ENCODE measurements around the gene PKNOX2. TPM values are rescaled to one million over a fixed set of nuclear protein-coding genes. Genes with fewer than 3 reads are reported as not detected.

PKNOX2 gene
- total and polyA plus RNA-seq, 10 donors = 0.80 to 8.9 (median 3.5) TPM

DNA sequence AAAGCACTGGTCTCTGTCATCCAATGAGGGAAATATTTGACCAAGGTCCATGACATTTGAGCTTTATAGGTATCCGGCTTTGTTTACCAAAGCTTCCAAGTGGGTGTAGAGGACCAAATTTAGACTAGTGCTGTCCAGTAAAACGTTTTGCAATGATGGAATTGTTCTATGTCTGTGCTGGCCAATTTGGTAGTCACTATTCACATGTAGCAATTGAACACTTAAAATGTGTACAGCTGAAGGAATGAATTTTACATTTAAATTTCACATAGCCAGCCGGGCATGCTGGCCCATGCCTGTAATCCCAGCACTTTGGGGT is 118.0 kb downstream of the PKNOX2 start:
- H3K9me3 ChIP-seq = no peaks in the 10 kb centered on the region
- no peak overlapping the region for H3K4me3 ChIP-seq
- no peak overlapping the region for H3K27ac ChIP-seq
- peaks cover 0 to 16% (median 6%) of the 10 kb centered on the region in 6 donors for H3K4me1 ChIP-seq
- intact Hi-C loops (cut with DNase I; ENCODE audit: low total_unique reads) = no loop called here
- H3K27me3 ChIP-seq (replicated peaks in 1 of 7) = peaks cover 0 to 8% (median 0%) of the 10 kb centered on the region in 7 donors
- WGBS, 5 donors = 62 to 80% (median 69%) methylated on average over 3 of the region's 3 CpGs
- DNase-seq = no peak
- no peak for TF ChIP-seq POLR2A (IDR thresholded peaks at IDR 0.05)
- TF ChIP-seq, protein P1, sequence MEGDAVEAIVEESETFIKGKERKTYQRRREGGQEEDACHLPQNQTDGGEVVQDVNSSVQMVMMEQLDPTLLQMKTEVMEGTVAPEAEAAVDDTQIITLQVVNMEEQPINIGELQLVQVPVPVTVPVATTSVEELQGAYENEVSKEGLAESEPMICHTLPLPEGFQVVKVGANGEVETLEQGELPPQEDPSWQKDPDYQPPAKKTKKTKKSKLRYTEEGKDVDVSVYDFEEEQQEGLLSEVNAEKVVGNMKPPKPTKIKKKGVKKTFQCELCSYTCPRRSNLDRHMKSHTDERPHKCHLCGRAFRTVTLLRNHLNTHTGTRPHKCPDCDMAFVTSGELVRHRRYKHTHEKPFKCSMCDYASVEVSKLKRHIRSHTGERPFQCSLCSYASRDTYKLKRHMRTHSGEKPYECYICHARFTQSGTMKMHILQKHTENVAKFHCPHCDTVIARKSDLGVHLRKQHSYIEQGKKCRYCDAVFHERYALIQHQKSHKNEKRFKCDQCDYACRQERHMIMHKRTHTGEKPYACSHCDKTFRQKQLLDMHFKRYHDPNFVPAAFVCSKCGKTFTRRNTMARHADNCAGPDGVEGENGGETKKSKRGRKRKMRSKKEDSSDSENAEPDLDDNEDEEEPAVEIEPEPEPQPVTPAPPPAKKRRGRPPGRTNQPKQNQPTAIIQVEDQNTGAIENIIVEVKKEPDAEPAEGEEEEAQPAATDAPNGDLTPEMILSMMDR (IDR thresholded peaks at IDR 0.05 in 8 of 11, conservative IDR thresholded peaks at IDR 0.05 in 3 of 11) = no peak
- no peak for TF ChIP-seq POLR2AphosphoS5 (IDR thresholded peaks at IDR 0.05)
- no peaks in the 10 kb centered on the region for H3K36me3 ChIP-seq

- H3K4me3 ChIP-seq = no peak overlapping the region
- no peak overlapping the region for H3K27ac ChIP-seq
- 84 to 92% (median 91%) methylated on average over 9 to 10 of the region's 10 CpGs for WGBS, 5 donors
- TF ChIP-seq, protein P1 (IDR thresholded peaks at IDR 0.05 in 8 of 11, conservative IDR thresholded peaks at IDR 0.05 in 3 of 11) = no peak
- TF ChIP-seq POLR2A (IDR thresholded peaks at IDR 0.05) = no peak
- TF ChIP-seq POLR2AphosphoS5 (IDR thresholded peaks at IDR 0.05) = no peak
- no peak for DNase-seq
- no peaks in the 10 kb centered on the region for H3K36me3 ChIP-seq
- no peaks in the 10 kb centered on the region for H3K9me3 ChIP-seq
- H3K4me1 ChIP-seq = peaks cover 0 to 16% (median 6%) of the 10 kb centered on the region in 6 donors
- H3K27me3 ChIP-seq (replicated peaks in 1 of 7) = peaks cover 0 to 23% (median 0%) of the 10 kb centered on the region in 7 donors
- intact Hi-C loops (cut with DNase I; ENCODE audit: low total_unique reads) = no loop called here
Observed at GRCh38 chr11:125284245-125284850, 119.8 kb downstream of the PKNOX2 start.

DNA sequence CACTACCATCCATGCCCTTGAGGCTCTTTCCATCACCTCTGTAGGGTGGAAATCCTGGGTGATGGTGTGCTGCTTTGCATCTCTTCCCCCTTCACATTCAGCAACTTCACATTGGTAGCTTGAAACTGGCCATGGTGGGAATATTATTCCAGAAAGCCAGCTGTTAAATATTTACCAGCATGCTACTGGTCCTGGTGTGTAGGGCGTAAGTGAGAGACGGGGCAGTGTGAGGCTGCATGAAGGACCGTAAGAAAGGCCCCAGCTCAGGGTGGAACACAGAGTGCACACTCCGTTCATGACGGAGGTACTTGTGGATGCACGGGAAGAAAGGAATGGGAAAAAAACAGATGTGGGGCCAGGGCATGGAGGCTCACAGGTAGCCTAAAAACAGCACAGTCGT is 121.3 kb downstream of the PKNOX2 start:
- TF ChIP-seq POLR2AphosphoS5 (IDR thresholded peaks at IDR 0.05) = no peak
- TF ChIP-seq, protein P1 (IDR thresholded peaks at IDR 0.05 in 8 of 11, conservative IDR thresholded peaks at IDR 0.05 in 3 of 11) = no peak
- TF ChIP-seq POLR2A (IDR thresholded peaks at IDR 0.05) = no peak
- Histone ChIP-seq H3K27ac (no peak overlapping the region), H3K9me3 (no peaks in the 10 kb centered on the region), H3K4me3 (no peak overlapping the region), H3K36me3 (no peaks in the 10 kb centered on the region), H3K4me1 (peaks cover 0 to 16% (median 6%) of the 10 kb centered on the region in 6 donors), H3K27me3 (replicated peaks in 1 of 7) (peaks cover 0 to 36% (median 0%) of the 10 kb centered on the region in 7 donors)
- intact Hi-C loops (cut with DNase I; ENCODE audit: low total_unique reads) = no loop called here
- WGBS, 5 donors = 87 to 96% (median 93%) methylated on average over 7 of the region's 7 CpGs
- no peak for DNase-seq

GRCh38 chr11:125286486-125286885 is 121.9 kb downstream of the PKNOX2 start:
- H3K9me3 ChIP-seq = no peaks in the 10 kb centered on the region
- H3K4me1 ChIP-seq = peaks cover 0 to 12% (median 5%) of the 10 kb centered on the region in 6 donors
- no peaks in the 10 kb centered on the region for H3K36me3 ChIP-seq
- WGBS, 5 donors = 72 to 88% (median 80%) methylated on average over 8 of the region's 8 CpGs
- H3K4me3 ChIP-seq = no peak overlapping the region
- intact Hi-C loops (cut with DNase I; ENCODE audit: low total_unique reads) = no loop called here
- peaks cover 0 to 40% (median 0%) of the 10 kb centered on the region in 7 donors for H3K27me3 ChIP-seq (replicated peaks in 1 of 7)
- no peak for DNase-seq
- H3K27ac ChIP-seq = no peak overlapping the region
- no peak for TF ChIP-seq POLR2AphosphoS5 (IDR thresholded peaks at IDR 0.05)
- TF ChIP-seq, protein P1 (IDR thresholded peaks at IDR 0.05 in 8 of 11, conservative IDR thresholded peaks at IDR 0.05 in 3 of 11) = no peak
- TF ChIP-seq POLR2A (IDR thresholded peaks at IDR 0.05) = no peak
